B cell (primary cell): Measurements from ENCODE around the gene IRX6.
A peak's percentile ranks its signal among the peaks of the same experiment; 100 is the strongest.

ENCODE experiments used
- EZH2 ChIP-seq: IDR thresholded peaks from 2 replicates; pipeline ENCODE4 v1.6.1; 2012; ENCODE audit warnings: borderline replicate concordance, low read depth, mild to moderate bottlenecking, moderate library complexity, low read length; ENCODE audit not compliant: insufficient read depth, poor library complexity, severe bottlenecking
- TF ChIP-seq, protein P1 (sequence below): fragments of 200-600 bp; IDR thresholded peaks from one replicate; pipeline ENCODE4 v1.8.0; 2022; ENCODE audit warnings: antibody characterized with exemption, mild to moderate bottlenecking

DNA sequence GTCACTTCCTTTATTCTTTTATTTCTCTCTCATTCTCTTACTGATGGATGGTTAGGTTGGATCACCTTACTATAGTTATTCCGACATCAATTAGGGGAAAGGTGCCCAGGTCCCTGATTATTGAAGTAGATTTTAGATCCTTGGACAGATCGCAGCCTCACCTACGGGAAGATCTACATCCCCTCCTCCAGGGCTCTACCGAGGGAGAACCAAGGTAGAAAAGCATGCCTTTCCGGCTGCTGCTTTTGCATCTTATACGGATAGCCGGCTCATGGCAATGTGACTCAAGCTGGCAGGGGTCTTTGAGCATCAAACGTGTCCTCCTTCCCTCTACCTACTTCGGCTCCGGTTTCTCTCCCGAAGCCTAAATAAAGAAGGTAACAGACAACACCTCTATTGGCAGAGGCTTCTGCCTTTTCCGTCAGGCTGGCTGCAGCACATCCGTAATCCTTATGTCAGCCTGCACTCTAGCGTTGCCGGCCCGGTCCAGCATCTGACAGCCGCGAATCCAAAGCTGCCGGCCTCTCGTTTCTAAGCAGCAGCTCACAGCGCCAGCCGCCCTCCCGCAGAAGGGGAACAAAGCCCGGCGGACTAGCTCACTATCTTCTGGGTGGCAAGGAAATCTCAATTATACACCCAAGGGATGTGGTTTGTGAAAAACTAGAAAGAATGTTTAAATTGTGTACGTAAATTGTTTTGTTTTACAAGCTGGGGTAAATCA is 46.9 kb downstream of the IRX6 start:
- TF ChIP-seq, protein P1, sequence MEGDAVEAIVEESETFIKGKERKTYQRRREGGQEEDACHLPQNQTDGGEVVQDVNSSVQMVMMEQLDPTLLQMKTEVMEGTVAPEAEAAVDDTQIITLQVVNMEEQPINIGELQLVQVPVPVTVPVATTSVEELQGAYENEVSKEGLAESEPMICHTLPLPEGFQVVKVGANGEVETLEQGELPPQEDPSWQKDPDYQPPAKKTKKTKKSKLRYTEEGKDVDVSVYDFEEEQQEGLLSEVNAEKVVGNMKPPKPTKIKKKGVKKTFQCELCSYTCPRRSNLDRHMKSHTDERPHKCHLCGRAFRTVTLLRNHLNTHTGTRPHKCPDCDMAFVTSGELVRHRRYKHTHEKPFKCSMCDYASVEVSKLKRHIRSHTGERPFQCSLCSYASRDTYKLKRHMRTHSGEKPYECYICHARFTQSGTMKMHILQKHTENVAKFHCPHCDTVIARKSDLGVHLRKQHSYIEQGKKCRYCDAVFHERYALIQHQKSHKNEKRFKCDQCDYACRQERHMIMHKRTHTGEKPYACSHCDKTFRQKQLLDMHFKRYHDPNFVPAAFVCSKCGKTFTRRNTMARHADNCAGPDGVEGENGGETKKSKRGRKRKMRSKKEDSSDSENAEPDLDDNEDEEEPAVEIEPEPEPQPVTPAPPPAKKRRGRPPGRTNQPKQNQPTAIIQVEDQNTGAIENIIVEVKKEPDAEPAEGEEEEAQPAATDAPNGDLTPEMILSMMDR = peak; percentile 27
- no peak for TF ChIP-seq EZH2
